Upper lobe of left lung (tissue), 4 donors: ENCODE data around the gene APOC4.

Source experiments
- EP300 ChIP-seq, 4 donors: sonication (generic); formaldehyde crosslinking; IDR thresholded peaks; one replicate each; pipeline ENCODE4 v1.5.1; 2017; ENCODE audit warnings: antibody characterized with exemption in 4 of 4, control low read depth in 2 of 4
- POLR2A ChIP-seq, 4 donors: fragments of 450-650 bp; IDR thresholded peaks; one replicate each; pipeline ENCODE4 v1.5.1; 2016 to 2017; ENCODE audit warnings: antibody characterized with exemption in 4 of 4, mild to moderate bottlenecking in 2 of 4
- POLR2AphosphoS5 ChIP-seq, 2 donors: sonication (generic); formaldehyde crosslinking; IDR thresholded peaks; one replicate each; pipeline ENCODE4 v1.5.1; 2017; ENCODE audit warnings: antibody characterized with exemption in 2 of 2
- TF ChIP-seq, protein P1 (sequence below), 6 experiments: fragments of 450-650 bp in 4 of 6; fragments of 200-600 bp in 2 of 6; sonication (generic) in 2 of 6; IDR thresholded peaks; one replicate each; pipeline ENCODE4 v1.5.1; 2016 to 2019; ENCODE audit warnings: antibody characterized with exemption in 6 of 6

DNA sequence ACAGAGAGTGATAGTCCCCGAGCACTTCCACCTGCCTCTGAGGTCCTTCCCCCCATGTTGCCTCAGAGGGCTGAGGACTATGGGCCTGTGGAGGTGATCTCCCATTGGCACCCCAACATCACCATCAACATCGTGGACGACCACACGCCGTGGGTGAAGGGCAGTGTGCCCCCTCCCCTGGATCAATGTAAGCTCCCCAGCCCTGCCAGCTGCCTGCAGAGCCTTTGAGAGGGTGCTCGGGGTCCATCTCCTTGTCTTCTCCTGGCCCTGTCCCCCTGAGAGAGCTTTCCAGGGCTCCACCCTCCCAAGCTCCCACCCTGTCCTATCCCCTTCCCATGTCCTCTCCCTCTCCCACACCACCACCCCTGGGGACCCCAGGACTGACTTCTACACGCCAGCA is 44.4 kb downstream of the APOC4 start:
- TF ChIP-seq, protein P1, sequence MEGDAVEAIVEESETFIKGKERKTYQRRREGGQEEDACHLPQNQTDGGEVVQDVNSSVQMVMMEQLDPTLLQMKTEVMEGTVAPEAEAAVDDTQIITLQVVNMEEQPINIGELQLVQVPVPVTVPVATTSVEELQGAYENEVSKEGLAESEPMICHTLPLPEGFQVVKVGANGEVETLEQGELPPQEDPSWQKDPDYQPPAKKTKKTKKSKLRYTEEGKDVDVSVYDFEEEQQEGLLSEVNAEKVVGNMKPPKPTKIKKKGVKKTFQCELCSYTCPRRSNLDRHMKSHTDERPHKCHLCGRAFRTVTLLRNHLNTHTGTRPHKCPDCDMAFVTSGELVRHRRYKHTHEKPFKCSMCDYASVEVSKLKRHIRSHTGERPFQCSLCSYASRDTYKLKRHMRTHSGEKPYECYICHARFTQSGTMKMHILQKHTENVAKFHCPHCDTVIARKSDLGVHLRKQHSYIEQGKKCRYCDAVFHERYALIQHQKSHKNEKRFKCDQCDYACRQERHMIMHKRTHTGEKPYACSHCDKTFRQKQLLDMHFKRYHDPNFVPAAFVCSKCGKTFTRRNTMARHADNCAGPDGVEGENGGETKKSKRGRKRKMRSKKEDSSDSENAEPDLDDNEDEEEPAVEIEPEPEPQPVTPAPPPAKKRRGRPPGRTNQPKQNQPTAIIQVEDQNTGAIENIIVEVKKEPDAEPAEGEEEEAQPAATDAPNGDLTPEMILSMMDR (IDR thresholded peaks at IDR 0.05): no peak
- TF ChIP-seq POLR2A (IDR thresholded peaks at IDR 0.05): no peak
- no peak for TF ChIP-seq POLR2AphosphoS5 (IDR thresholded peaks at IDR 0.05)
- TF ChIP-seq EP300 (IDR thresholded peaks at IDR 0.05): no peak
